ENCODE measurements around the gene FAM204A. TPM values are rescaled to one million over a fixed set of nuclear protein-coding genes. Genes with fewer than 3 reads are reported as not detected.

FAM204A gene
- total and polyA plus RNA-seq, 10 of the 15 experiments (the other 5 are each of a cell fraction or from before 2014, with no cell fraction given): 24.5 to 96.0 (median 67.6) TPM

- TF ChIP-seq, protein P1, sequence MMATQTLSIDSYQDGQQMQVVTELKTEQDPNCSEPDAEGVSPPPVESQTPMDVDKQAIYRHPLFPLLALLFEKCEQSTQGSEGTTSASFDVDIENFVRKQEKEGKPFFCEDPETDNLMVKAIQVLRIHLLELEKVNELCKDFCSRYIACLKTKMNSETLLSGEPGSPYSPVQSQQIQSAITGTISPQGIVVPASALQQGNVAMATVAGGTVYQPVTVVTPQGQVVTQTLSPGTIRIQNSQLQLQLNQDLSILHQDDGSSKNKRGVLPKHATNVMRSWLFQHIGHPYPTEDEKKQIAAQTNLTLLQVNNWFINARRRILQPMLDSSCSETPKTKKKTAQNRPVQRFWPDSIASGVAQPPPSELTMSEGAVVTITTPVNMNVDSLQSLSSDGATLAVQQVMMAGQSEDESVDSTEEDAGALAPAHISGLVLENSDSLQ (IDR thresholded peaks at IDR 0.05): no peak
Measured at GRCh38 chr10:118370499-118370898, 28.4 kb upstream of the FAM204A start (continued).

DNA sequence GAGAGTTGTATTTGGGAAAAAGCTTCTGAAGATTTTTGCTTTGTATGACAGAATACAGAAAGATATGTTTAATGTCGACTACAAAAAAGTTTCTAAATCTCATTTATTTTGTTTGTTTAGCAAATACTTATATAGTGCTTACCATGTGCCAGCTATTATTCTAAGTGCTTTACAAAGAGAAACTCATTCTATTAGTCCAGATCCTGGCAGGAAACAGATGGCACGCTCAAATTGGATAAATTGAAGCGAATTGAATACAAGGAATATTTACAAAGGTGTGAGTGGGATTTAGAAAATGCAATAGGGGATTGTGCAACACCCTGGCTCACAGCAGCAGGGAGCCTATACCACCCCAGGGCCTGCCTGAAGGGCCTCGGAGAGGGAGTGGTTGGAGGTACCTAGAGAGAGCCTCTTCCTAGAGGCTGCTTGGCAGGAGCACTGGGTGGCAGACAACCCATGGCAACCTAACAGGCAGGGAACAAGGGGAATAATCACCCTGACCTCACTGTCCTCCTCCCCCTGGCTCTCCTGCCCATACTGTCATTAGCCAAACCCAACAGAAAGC, 27.6 kb upstream of the FAM204A start:
- FAIRE-seq (no peak), ATAC-seq (no peak), DNase-seq (ENCODE audit: low read depth, low spot score) (no peak)
- H4K20me1 ChIP-seq (ENCODE audit: control insufficient read depth, insufficient read depth): no peaks in the 10 kb centered on the region
- no peaks in the 10 kb centered on the region for H3K4me1 ChIP-seq (ENCODE audit: control insufficient read depth, insufficient read depth, low read length)
- TF ChIP-seq, protein P2, sequence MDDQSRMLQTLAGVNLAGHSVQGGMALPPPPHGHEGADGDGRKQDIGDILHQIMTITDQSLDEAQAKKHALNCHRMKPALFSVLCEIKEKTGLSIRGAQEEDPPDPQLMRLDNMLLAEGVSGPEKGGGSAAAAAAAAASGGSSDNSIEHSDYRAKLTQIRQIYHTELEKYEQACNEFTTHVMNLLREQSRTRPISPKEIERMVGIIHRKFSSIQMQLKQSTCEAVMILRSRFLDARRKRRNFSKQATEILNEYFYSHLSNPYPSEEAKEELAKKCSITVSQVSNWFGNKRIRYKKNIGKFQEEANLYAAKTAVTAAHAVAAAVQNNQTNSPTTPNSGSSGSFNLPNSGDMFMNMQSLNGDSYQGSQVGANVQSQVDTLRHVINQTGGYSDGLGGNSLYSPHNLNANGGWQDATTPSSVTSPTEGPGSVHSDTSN (IDR thresholded peaks at IDR 0.05; ENCODE audit: insufficient replicate concordance, low read depth, low read length): no peak
- TF ChIP-seq SMAD1 (IDR thresholded peaks at IDR 0.05; ENCODE audit: low read depth, partially characterized antibody) (no peak), CEBPB (IDR thresholded peaks at IDR 0.05; ENCODE audit: borderline replicate concordance in 1 of 2, low read depth in 2 of 2, low read length in 2 of 2) (no peak), TAF1 (IDR thresholded peaks at IDR 0.05; ENCODE audit: borderline replicate concordance, low read depth, low read length) (no peak), BCLAF1 (IDR thresholded peaks at IDR 0.05) (no peak), NFIC (IDR thresholded peaks at IDR 0.05; ENCODE audit: low read depth, low read length) (no peak), KLF5 (IDR thresholded peaks at IDR 0.05; ENCODE audit: partially characterized antibody) (no peak)
- BruUV-seq (replicated peaks): no TSS peak
- no peaks in the 10 kb centered on the region; a peak in 1 of 4 replicates for H3K27me3 ChIP-seq (replicated peaks in 1 of 2; ENCODE audit: control insufficient read depth in 2 of 2, insufficient read depth in 2 of 2, low read length in 1 of 2)
- WGBS (ENCODE audit: insufficient coverage, insufficient replicate concordance, low lambda C conversion rate, missing lambda C conversion rate): 31% methylated on average over 4 of the region's 4 CpGs
- H3K4me2 ChIP-seq (ENCODE audit: control insufficient read depth, insufficient read depth): no peak overlapping the region
- POLR2A ChIA-PET: no interaction called here
- CTCF ChIA-PET: interaction anchor here (1.1 kb wide), 1 partner anchor 11 kb away, joined by 6 read pairs; no protein-coding TSS in a partner anchor
- SMC1A ChIA-PET (ENCODE audit: uncharacterized antibody, unreplicated experiment): no interaction called here
- no peaks in the 10 kb centered on the region for H3K79me2 ChIP-seq (ENCODE audit: control insufficient read depth, insufficient read depth, low read length)
- in situ Hi-C loops (cut with MboI): no loop called here
- peaks cover 2% of the 10 kb centered on the region; the same call in 1 of the 3 replicates for H3K9me3 ChIP-seq (replicated peaks; ENCODE audit: control insufficient read depth, insufficient read depth, low read length)
- intact Hi-C loops (cut with micrococcal nuclease; ENCODE audit: unreplicated experiment): no loop called here
- H3K27ac ChIP-seq (ENCODE audit: control insufficient read depth, insufficient read depth): no peak overlapping the region
- RAD21 ChIA-PET (ENCODE audit: unreplicated experiment): no interaction called here
- H3K36me3 ChIP-seq (ENCODE audit: control insufficient read depth in 2 of 2, insufficient read depth in 2 of 2, low read length in 1 of 2): no peaks in the 10 kb centered on the region
- H3K4me3 ChIP-seq: no peak overlapping the region
- no peak overlapping the region for H2AFZ ChIP-seq (ENCODE audit: control insufficient read depth, low read depth, low read length)
- no peak overlapping the region for H3K9ac ChIP-seq (ENCODE audit: control insufficient read depth, insufficient read depth, low read length)
